ENCODE data around the gene CRMP1.

- TF ChIP-seq POLR2AphosphoS5 (IDR thresholded peaks at IDR 0.05; ENCODE audit: low read depth, low read length) (no peak), REST (IDR thresholded peaks at IDR 0.05; ENCODE audit: insufficient read depth in 1 of 2, low read depth in 2 of 2, low read length in 2 of 2) (no peak), SIN3A (IDR thresholded peaks at IDR 0.05; ENCODE audit: borderline replicate concordance, insufficient read depth, low read length) (no peak), TAF1 (IDR thresholded peaks at IDR 0.05; ENCODE audit: borderline replicate concordance, insufficient read depth, low read length) (no peak)
Measured at GRCh38 chr4:5772528-5773270, 120.2 kb downstream of the CRMP1 start.
